Activated T-cell treated with anti-CD3 and anti-CD28 coated beads, Interleukin-2, amount 50 U/mL, for 1 hour (primary cell): ENCODE results near the gene BSG.

Experiments used
- DNase-seq: peaks from one replicate; pipeline ENCODE4 v3.0.0-alpha.2; 2020

The BSG gene

GRCh38 chr19:572140-572742, at the start of gene BSG:
Gene BSG, plus strand, starts transcription at chr19:572596. Its CDS starts 39 bp downstream, at chr19:572635.
- peak; percentile 97 for DNase-seq

DNA sequence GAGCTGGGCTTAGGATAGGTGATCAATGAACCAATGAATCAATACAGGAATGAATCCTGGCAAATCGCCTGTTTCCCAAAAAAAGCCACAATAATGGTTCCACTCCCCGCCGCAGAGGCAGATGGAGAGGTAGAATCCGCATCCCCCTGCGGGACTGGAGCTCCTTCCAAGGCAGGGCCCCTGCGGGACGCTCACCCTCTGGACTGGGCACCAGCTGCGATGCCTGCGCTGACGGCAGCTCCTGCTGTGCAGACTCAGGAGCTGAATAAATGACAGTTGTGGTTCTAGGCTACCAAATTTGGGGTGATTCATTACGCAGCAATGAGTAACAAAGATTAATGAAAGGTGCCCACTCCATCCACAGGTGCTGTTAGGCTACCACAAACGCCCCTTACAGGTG, 49.7 kb upstream of the BSG start:
- no peak for DNase-seq

DNA sequence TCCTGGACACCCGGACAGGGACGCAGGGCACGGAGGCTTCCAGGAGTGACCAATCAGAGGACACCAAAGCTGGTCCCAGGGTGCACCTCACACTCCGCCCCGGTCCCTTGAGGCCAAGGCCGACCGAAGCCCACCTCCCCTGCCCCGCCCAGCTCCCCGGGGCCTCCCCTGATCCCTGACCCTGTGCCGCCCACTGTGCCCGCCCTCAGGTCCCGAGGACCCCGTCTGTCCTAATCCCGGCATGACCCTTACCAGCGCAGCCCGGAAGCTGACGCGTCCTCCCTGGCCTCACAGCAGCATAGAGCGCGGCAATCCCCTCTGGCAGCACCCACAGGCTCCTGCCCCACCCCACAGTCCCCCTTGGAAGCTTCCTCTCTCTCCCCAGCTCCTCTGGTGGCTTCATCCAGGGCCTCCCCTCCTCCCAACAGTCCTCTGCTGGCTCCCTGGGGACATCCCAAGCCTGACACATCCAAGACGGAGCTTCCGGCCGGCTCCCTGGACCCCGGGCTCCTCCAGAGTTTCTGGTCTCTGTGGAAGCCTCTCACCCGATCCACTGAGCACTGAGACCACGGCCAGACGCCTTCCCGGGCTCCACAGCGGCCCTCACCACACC, 48.2 kb upstream of the BSG start:
- no peak for DNase-seq

GRCh38 chr19:525029-525428, 47.4 kb upstream of the BSG start:
- no peak for DNase-seq

DNA sequence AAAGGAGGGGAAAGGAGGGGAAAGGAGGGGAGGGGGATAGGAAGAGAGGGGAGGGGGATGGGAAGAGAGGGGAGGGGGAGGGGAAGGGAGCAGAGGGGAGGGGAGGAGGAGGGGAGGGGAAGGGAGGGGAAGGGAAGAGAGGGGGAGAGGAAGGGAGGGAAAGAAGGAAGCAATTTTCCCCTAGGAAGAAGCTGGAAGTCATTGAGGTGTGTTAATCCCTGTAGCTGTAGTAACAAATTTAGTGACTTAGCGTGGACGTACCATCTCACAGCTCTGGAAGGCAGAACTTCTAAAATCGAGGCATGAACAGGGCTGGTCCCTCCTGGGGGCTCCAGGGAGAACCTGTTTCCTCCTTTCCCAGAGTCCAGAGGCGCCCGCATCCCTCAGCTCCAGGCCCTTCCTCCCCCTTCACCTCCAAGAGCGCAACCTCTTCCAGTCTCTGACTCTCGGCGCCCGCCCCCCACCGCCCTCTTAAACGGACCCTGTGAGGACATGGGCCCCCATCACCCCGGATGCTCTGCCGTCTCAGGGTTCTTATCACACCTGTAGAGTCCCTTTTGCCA, 46.5 kb upstream of the BSG start:
- no peak for DNase-seq

GRCh38 chr19:530134-531008, 42.0 kb upstream of the BSG start:
- DNase-seq: no peak

DNA sequence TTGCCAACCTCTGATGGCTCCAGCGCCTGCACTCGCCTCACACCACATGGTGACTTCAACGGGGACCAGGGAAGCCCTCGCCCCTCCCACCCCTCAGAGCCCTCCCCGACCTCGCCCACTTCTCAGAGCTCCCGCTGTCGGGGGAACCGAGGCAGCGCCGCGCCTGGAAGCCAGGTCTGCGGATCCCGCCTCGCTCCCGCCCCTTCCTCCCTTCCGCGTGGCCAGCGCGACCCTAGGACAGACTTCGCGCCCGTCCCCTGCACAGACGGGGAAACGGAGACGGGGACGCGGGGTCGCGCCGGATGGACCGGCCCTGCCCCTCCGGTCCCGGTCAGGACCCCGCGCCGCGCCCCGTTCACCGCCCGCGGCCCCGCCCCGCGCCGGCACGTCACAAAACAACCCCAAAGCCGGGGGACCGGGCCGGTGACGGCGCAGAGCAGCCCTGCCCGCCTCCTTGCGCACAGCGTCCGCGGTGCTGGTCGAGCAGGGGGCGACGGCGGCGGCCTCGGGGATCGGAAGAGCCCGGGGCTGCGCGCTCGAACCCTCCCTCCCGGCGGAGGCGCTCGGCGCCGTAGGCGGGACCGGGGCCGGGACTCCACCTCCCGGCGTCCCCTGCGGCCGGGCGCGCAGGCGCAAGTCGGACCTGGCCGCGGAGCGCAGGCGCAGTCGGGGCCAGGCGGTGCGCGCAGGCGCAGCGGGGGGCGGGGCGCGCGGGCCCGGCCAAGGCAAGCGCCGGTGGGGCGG, 41.2 kb upstream of the BSG start:
- DNase-seq: peak; percentile 92

DNA sequence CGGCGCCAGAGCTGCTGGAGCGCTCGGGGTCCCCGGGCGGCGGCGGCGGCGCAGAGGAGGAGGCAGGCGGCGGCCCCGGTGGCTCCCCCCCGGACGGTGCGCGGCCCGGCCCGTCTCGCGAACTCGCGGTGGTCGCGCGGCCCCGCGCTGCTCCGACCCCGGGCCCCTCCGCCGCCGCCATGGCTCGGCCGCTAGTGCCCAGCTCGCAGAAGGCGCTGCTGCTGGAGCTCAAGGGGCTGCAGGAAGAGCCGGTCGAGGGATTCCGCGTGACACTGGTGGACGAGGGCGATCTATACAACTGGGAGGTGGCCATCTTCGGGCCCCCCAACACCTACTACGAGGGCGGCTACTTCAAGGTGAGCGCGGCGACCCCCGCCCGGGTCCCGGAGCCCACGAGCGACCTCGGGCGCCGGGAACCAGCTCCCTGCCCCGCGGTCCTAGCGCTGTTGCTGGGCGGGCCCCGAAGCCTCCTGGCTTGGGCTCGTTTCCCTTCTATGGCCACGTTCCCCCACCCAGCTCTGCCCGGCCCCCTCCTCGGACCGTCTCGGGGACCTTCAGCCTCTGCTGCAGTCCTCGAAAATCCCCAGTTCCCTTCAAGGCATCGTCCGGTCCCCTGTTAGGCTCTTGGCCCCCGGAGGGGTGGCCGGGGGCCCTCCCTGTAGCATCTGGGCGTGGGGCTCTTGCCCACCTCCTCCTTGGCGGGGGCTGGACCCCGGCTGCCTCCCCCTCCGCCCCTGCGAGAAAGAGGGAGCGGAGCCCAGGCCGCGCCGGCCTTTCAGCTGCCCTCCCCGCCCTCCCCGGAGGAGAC, 40.4 kb upstream of the BSG start, which contains the start of gene CDC34:
CDC34 (plus strand) TSS at position 8 of the 808 bp plus-strand sequence; CDS start at position 180, 172 bp downstream.
- no peak for DNase-seq

GRCh38 chr19:532561-533363, 39.6 kb upstream of the BSG start:
- peak; percentile 55 for DNase-seq

DNA sequence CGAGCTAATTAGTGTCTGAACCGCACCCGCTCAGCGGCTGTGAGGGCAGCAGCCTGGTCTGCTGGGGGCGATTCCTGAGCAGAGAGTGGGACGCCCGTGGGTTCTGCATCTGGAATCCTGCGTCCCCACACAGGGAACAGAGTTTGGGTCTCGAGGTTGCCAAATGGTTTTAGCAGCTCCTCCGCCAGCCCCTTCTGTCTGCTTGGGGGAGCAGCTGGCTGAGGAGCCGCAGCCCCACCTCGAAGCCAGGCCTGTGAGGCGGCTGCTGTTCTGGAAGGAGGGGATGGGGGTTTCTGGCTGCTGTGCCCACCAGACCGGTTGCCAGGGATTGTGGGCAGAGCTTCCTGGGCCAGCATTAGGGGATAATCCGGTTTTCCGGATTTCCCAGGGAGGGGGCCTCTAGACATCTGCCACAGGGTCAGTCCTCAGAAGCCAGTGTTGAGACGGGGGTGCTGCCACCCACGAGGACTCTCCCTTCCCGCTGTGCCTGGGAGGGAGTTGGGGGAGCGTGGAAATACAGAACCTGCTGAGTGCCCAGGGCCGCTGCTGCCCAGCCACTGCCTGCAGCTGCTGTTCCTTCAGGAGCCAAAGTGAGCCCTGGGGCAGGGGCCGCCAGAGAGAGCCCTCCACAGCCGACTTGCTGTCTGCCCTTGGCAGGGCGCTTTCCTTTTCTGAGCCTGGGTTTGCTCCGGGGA, 38.9 kb upstream of the BSG start:
- DNase-seq: no peak

DNA sequence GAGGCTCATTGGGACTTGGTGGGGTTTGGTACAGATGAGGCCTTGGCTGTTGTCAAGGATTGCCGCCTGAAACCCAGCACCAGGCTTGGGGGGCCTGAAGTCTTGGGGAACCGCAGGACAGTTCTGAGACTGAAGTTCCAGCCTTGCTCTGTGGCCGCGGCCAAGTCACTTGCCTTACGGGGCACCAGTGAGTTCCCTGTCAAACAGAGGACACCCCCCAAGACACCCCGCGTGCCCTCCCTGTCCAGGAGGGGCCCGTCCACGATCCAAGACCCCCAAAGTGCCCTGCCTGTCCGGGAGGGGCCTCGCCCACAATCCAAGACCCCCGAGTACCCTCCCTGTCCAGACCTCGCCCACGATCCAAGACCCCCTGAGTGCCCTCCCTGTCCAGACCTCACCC, 38.3 kb upstream of the BSG start:
- no peak for DNase-seq

DNA sequence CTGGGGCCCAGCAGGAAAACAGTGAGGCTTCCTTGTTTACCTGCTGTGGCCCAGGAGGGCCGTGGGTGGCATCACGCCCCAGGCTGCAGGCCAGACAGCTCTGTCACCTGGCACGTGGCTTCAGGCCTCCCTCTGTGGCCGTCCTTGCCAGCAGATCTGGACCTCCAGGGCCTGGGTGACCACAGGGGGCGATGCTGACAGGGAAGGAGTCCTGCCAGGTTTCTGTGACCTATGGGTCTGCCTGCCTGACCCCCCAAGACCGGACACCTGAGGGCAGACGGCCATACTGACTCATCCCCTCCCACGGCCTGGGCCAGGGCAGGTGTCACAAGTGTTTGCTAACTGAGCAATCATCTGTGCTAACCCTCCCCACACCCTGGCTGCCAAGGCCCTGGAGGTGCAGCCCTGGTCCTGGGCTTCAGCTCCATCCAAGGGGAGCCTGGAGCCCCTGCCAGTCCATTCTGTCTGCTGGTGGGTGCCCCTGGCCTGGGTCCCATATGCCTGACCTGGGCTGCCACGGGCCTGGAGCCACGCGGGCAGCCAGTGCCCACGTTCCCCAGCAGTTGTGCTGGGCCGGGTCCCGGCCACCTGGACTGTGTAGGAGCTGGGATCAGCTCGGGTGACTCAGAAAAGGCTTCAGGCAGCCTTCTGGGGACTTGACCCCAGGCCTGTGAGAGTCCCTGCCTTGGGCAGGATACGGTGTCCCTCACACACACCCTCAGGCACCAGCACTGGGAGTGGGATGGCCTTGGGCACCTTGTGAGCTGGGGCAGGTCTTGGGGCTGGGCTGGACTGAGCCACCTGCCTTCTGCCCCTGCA, 37.2 kb upstream of the BSG start:
- DNase-seq: no peak

- no peak for DNase-seq
Observed at GRCh38 chr19:536031-536880, 36.1 kb upstream of the BSG start.

GRCh38 chr19:536881-537404, 35.5 kb upstream of the BSG start:
- no peak for DNase-seq

DNA sequence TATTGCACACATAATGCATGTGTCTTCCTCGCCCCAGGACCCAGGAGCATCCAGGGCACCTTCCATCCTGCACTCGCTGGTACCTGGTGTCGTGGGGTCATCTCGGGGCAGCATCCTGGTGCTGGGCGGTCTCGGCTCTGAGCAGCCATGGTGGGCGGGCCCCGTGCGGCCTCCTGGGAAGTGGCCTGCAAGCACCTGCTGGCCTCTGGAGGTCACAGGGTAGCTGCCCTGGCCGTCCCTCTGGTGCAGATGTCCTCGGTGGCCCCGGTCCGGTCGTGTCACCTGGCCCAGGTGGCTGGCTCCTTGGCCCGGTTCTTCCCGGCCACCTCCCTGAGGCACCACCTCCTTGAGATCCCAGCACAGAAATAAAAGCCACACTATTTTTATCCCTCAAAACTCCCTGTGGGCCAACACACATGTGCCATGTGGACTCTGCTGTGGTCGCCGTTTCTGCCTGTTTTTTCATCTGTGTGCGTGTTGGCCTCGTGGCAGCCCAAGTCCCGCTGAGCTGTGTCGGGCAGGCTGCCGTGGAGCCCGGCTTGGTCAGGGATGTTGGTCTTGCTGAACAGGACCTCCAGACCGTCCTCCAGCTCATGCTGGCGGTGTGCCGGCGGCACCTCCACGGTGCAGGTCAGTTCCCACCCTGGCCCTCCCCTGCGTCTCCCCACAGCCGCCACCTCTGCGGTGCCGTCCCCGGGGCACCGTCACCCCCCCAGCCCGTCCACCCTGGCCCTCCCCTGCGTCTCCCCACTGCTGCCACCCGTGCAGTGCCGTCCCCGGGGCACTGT, 33.6 kb upstream of the BSG start:
- no peak for DNase-seq

DNA sequence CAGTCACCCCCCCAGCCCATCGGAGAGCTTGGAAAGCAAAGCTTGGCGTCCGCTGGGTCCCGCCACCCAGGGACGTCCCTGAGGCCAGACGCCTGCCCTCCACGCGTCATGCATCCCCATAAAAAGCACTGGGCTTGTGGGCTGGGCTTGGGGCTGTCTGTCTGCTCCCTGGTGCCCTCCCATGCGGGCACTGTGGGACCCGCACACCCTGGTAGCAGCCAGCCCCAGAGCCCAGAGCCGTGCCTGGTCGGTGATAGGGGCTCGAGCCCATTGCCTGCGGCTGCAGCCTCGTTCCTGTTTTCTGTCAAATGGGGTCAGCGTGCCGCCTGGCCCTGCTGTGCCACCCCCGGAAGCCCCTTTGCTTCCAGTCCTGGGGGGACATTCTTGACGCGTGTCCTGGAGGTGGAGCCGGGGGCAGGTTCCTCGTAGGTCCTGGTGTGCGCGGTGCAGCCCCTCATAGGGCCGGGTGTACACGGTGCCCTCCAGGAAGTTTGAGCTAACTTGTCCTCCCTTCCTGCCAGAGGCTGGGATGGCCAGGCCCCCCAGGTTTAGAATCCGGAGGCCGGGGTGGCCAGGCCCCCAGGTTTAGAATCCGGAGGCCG, 32.9 kb upstream of the BSG start:
- no peak for DNase-seq
